Thoracic aorta (tissue), 2 donors: ENCODE results near the gene NID1. TPM values are rescaled to one million over a fixed set of nuclear protein-coding genes. Genes with fewer than 3 reads are reported as not detected.

Source experiments
- ATAC-seq: fragments of 150-250 bp; one replicate; pipeline ENCODE4 v1.8.0; 2017; ENCODE audit warnings: low read depth; ENCODE audit not compliant: insufficient number of reproducible peaks, low FRiP score
- DNase-seq: peaks from one replicate; pipeline ENCODE4 v3.0.0-alpha.2; 2020; ENCODE audit warnings: low spot score
- H3K27ac ChIP-seq, 2 donors: fragments of 200-600 bp; sonication (generic); 1 replicate in 1 of 2; 2 replicates in 1 of 2; pipeline ENCODE4 v1.5.1; 2016; ENCODE audit warnings: mild to moderate bottlenecking in 2 of 2, moderate library complexity in 2 of 2
- H3K27me3 ChIP-seq: fragments of 200-600 bp; sonication (generic); replicated peaks from 2 replicates; pipeline ENCODE4 v1.6.0; 2016; ENCODE audit warnings: mild to moderate bottlenecking; ENCODE audit not compliant: insufficient read depth
- H3K36me3 ChIP-seq: fragments of 200-600 bp; sonication (generic); one replicate; pipeline ENCODE4 v1.5.1; 2016
- H3K4me1 ChIP-seq, 2 donors: fragments of 200-600 bp; sonication (generic); 1 replicate in 1 of 2; 2 replicates in 1 of 2; pipeline versions ENCODE4 v1.5.1 to v1.6.0; 2016; ENCODE audit warnings: low read depth in 2 of 2, mild to moderate bottlenecking in 1 of 2; ENCODE audit not compliant: control insufficient read depth in 1 of 2
- H3K4me3 ChIP-seq: fragments of 200-600 bp; sonication (generic); 2 replicates; pipeline ENCODE4 v1.5.1; 2016; ENCODE audit warnings: mild to moderate bottlenecking
- H3K9me3 ChIP-seq: fragments of 200-600 bp; sonication (generic); 2 replicates; pipeline ENCODE4 v1.5.1; 2016
- total RNA-seq, 2 donors: library from RNA; depleted of rRNA; stranded (reverse); fragments of >200 nt; gene quantifications; one replicate each; pipeline versions ENCODE4 v1.1.0 to v1.2.3, GENCODE V29; 2016
- TF ChIP-seq, protein P1 (sequence below): fragments of 200-600 bp; sonication (generic); IDR thresholded peaks from one replicate; pipeline ENCODE4 v1.5.1; 2019; ENCODE audit warnings: antibody characterized with exemption

NID1 gene
- total RNA-seq, 2 donors from 2014 or later = 82.4 to 95.5 TPM

GRCh38 chr1:236052232-236052993 is 12.5 kb downstream of the NID1 start:
- no peak overlapping the region for H3K4me3 ChIP-seq
- H3K27ac ChIP-seq = no peak overlapping the region
- H3K9me3 ChIP-seq = no peaks in the 10 kb centered on the region
- no peaks in the 10 kb centered on the region for H3K4me1 ChIP-seq
- TF ChIP-seq, protein P1, sequence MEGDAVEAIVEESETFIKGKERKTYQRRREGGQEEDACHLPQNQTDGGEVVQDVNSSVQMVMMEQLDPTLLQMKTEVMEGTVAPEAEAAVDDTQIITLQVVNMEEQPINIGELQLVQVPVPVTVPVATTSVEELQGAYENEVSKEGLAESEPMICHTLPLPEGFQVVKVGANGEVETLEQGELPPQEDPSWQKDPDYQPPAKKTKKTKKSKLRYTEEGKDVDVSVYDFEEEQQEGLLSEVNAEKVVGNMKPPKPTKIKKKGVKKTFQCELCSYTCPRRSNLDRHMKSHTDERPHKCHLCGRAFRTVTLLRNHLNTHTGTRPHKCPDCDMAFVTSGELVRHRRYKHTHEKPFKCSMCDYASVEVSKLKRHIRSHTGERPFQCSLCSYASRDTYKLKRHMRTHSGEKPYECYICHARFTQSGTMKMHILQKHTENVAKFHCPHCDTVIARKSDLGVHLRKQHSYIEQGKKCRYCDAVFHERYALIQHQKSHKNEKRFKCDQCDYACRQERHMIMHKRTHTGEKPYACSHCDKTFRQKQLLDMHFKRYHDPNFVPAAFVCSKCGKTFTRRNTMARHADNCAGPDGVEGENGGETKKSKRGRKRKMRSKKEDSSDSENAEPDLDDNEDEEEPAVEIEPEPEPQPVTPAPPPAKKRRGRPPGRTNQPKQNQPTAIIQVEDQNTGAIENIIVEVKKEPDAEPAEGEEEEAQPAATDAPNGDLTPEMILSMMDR = no peak
- H3K27me3 ChIP-seq = no peaks in the 10 kb centered on the region
- no peak for ATAC-seq
- peaks cover 8% of the 10 kb centered on the region for H3K36me3 ChIP-seq
- no peak for DNase-seq

DNA sequence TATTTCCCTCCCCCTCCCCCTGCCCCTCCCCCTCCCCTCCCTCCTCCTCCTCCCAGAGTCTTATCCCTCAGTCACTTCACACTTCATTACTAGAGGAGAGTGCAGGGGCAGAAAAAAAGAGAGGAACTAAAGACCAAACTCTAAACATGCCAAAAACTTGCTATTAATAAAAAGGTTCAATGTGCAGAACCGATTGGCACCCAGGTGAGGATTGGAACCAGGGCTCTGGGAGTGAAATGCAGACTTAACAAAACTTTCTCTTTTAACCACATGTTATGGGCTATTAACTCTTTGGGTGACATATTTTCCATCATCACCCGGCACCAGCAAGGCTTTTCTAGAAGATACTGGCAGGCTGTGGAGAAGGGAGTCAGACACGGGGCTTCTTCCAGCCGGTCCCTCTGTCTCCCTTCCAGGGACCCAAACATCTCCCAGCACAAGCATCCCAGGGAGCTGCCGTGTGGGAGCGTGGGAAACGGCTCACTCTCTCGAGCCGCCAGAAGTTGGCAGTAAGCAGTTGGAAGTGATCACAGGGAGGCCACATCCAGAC is 13.6 kb downstream of the NID1 start:
- no peak overlapping the region for H3K4me3 ChIP-seq
- H3K36me3 ChIP-seq = peaks cover 14% of the 10 kb centered on the region
- ATAC-seq (no peak), DNase-seq (no peak)
- no peak overlapping the region for H3K27ac ChIP-seq
- TF ChIP-seq, protein P1 = no peak
- no peaks in the 10 kb centered on the region for H3K9me3 ChIP-seq
- H3K27me3 ChIP-seq = no peaks in the 10 kb centered on the region
- no peaks in the 10 kb centered on the region for H3K4me1 ChIP-seq

- Histone ChIP-seq H3K27ac (no peak overlapping the region), H3K4me3 (no peak overlapping the region), H3K27me3 (no peaks in the 10 kb centered on the region), H3K9me3 (no peaks in the 10 kb centered on the region), H3K36me3 (peaks cover 32% of the 10 kb centered on the region), H3K4me1 (no peaks in the 10 kb centered on the region)
- TF ChIP-seq, protein P1 = no peak
- no peak for DNase-seq
- no peak for ATAC-seq
Observed at GRCh38 chr1:236045771-236046170, 19.1 kb downstream of the NID1 start.

- Histone ChIP-seq H3K4me3 (no peak overlapping the region), H3K27me3 (no peaks in the 10 kb centered on the region), H3K27ac (no peak overlapping the region), H3K9me3 (no peaks in the 10 kb centered on the region), H3K36me3 (peaks cover 32% of the 10 kb centered on the region), H3K4me1 (no peaks in the 10 kb centered on the region)
- DNase-seq = no peak
- TF ChIP-seq, protein P1 = no peak
- ATAC-seq = no peak
Observed at GRCh38 chr1:236044341-236044740, 20.5 kb downstream of the NID1 start.

- no peak for ATAC-seq
Observed at GRCh38 chr1:236041631-236042618, 23.0 kb downstream of the NID1 start.

More at GRCh38 chr1:236041631-236042618, 23.0 kb downstream of the NID1 start:
- Histone ChIP-seq H3K27me3 (no peaks in the 10 kb centered on the region), H3K27ac (no peak overlapping the region), H3K4me3 (no peak overlapping the region), H3K36me3 (peaks cover 27% of the 10 kb centered on the region), H3K4me1 (no peaks in the 10 kb centered on the region), H3K9me3 (no peaks in the 10 kb centered on the region)
- TF ChIP-seq, protein P1 = no peak
- DNase-seq = no peak
